Gastroesophageal sphincter (tissue), 3 donors: Measurements from ENCODE around the gene GJA5.

Source experiments
- CTCF ChIP-seq, 4 experiments: fragments of 200-600 bp in 2 of 4; fragments of 450-650 bp in 2 of 4; sonication (generic) in 1 of 4; IDR thresholded peaks; one replicate each; pipeline ENCODE4 v1.5.1; 2017 to 2019; ENCODE audit warnings: antibody characterized with exemption in 4 of 4, mild to moderate bottlenecking in 2 of 4, moderate library complexity in 2 of 4
- EP300 ChIP-seq: sonication (generic); formaldehyde crosslinking; IDR thresholded peaks from one replicate; pipeline ENCODE4 v1.6.1; 2017; ENCODE audit warnings: antibody characterized with exemption, mild to moderate bottlenecking

GRCh38 chr1:147772570-147772969, 12.2 kb upstream of the GJA5 start:
- TF ChIP-seq CTCF (IDR thresholded peaks at IDR 0.05) (no peak), EP300 (no peak)
